AG09309 (cell line): Measurements from ENCODE around the gene SNRNP35.
"Not testable (repeated sequence)": the region's sequence is repeated elsewhere in the genome, so short reads cannot be mapped to it uniquely, and the experiment has no call there.

Experiments used
- DNase-seq: peaks from one replicate; pipeline ENCODE4 v3.0.0-alpha.2; 2010; ENCODE audit warnings: low read depth
- H3K4me3 ChIP-seq: 2 replicates; pipeline ENCODE4 v1.5.1; 2011; ENCODE audit warnings: mild to moderate bottlenecking, low read depth, low read length, moderate library complexity; ENCODE audit not compliant: control insufficient read depth
- TF ChIP-seq, protein P1 (sequence below): IDR thresholded peaks from 2 replicates; pipeline ENCODE4 v1.5.1; 2011; ENCODE audit warnings: mild to moderate bottlenecking, low read depth, low read length, inconsistent platforms; ENCODE audit not compliant: insufficient read depth, control insufficient read depth; ENCODE audit errors: missing control alignments

SNRNP35 gene

DNA sequence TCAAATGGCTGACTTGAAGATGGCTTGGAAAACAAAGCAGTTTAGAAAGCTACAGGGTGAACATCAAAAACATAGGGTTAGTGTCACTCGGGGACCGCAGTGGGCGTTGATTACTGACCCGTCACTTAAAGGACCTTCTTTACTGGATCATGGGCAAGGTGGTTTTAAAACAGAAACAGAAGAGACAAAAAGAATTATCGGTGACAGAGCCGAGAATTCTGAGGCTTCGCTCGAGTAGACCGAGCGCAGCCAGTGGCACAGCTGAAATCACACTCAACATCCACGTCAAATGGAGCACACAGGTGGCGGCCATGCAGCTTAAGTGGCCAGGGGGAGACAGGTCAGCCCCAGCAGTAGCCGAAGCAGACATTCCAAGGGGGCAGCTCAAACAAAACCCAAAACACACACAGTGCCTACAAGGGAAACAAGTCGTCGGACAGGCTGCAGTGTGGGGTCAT lies 17.3 kb downstream of the SNRNP35 start:
- TF ChIP-seq, protein P1, sequence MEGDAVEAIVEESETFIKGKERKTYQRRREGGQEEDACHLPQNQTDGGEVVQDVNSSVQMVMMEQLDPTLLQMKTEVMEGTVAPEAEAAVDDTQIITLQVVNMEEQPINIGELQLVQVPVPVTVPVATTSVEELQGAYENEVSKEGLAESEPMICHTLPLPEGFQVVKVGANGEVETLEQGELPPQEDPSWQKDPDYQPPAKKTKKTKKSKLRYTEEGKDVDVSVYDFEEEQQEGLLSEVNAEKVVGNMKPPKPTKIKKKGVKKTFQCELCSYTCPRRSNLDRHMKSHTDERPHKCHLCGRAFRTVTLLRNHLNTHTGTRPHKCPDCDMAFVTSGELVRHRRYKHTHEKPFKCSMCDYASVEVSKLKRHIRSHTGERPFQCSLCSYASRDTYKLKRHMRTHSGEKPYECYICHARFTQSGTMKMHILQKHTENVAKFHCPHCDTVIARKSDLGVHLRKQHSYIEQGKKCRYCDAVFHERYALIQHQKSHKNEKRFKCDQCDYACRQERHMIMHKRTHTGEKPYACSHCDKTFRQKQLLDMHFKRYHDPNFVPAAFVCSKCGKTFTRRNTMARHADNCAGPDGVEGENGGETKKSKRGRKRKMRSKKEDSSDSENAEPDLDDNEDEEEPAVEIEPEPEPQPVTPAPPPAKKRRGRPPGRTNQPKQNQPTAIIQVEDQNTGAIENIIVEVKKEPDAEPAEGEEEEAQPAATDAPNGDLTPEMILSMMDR = no peak
- H3K4me3 ChIP-seq = no peak overlapping the region
- no peak for DNase-seq

DNA sequence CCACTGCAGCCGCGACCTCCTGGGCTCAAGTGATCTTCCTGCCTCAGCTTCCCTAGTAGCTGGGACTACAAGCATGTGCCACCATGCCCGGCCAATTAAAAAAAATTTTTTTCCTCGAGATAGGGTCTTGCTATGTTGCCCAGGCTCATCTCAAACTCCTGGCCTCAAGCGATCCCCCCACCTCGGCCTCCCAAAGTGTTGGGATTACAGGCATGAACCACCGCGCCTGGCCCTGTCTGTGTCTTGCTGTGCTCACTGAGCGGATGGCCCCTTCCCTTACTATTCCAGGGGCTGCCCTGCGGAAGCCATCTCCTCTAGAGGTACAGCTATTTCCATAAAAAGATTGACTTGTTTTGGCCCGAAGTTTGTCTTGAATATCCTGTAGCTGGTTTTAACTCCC lies 20.1 kb downstream of the SNRNP35 start:
- no peak for DNase-seq
- TF ChIP-seq, protein P1 = no peak
- no peak overlapping the region for H3K4me3 ChIP-seq

DNA sequence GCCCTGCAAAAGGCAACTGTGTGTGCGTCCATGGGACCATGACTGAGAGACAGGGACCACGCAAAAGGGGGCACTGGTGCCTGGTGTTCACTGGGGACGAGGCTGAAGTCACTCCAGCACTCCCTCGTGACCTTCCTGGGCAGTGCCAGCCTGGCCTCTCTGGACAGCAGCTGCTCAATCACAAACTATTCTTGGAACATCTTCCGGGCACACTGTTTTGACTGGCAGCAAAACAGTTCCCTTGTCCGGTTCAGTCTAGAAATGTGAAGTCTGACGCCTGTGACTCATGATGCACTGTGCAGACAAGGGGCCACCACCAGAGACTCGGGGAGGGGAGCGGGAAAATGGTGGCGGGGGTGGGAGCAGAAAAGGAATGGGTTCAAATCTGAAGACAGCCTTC lies 20.8 kb downstream of the SNRNP35 start:
- TF ChIP-seq, protein P1 = no peak
- DNase-seq = no peak
- H3K4me3 ChIP-seq = no peak overlapping the region

DNA sequence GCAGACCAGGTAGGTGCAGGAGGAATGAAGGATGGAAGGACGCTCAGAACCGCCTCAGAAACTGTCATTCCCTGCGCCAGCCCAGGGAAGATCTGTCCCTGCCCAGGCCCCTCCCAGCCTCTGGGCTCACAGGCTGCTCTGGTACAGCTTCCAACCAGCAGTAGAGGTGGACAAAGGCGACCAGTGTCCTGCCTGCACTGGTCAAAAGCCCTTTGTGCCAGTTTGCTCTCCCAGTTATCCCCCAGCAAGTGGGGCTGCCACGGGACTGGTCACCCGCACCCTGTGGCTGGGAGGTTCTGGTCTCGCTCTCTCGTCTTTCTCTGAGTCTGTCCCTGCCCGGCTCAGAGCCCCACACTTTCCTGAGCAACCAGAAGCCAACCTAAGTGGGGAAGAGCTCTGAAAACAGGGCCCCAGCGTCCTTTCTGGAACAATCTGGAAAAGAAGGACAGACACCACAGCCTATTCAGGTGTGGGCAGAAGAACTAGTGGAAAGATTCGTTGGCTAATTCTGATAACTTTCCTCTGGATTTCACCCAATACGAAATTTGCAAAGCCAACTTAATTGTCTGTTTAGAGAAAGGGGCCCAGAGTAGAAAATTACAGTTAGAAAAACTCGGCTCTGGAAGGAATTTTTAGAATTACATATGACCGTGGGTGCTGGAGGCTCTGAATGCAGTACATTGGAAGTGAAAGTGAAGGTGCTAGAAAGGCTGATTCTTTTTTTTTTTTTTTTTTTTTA lies 21.7 kb downstream of the SNRNP35 start:
- TF ChIP-seq, protein P1 = no peak
- no peak overlapping the region for H3K4me3 ChIP-seq
- DNase-seq = no peak

DNA sequence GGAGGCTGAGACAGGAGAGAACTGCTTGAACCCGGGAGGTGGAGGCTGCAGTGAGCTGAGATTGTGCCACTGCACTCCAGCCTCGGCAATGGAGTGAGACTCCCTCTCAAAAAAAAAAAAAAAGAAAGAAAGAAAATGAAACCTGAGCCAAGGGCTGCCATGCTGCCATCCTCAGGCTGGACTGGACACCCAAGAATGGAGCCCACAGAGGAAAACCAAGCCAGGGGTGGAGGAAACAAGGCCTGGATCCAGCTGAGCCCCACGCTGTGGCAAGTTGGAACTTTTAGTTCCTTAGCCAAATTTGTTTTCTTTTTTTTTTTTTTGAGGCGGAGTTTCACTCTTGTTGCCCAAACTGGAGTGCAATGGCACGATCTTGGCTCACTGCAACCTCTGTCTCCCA lies 23.3 kb downstream of the SNRNP35 start:
- H3K4me3 ChIP-seq, DNase-seq: not testable (repeated sequence)

DNA sequence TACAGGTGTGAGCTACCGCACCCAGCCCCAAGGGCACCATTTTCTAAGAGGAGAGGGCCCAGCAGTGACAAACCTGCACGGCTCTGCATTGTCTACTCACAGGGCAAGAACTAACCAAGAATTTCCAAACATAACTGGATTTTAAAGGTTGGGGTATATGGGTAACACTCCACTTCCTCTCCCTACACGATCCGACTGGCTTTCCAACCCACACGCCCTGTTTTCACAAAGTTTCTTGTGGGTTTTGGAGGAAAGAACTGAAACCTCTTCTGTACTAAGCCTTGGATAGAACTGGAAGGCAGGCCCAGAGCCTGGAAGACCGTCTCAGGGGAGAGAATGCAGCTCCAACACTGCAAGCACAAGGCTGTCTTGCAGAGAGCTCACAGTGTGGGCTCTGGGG lies 24.9 kb downstream of the SNRNP35 start:
- TF ChIP-seq, protein P1 = no peak
- DNase-seq = no peak
- H3K4me3 ChIP-seq = no peak overlapping the region

DNA sequence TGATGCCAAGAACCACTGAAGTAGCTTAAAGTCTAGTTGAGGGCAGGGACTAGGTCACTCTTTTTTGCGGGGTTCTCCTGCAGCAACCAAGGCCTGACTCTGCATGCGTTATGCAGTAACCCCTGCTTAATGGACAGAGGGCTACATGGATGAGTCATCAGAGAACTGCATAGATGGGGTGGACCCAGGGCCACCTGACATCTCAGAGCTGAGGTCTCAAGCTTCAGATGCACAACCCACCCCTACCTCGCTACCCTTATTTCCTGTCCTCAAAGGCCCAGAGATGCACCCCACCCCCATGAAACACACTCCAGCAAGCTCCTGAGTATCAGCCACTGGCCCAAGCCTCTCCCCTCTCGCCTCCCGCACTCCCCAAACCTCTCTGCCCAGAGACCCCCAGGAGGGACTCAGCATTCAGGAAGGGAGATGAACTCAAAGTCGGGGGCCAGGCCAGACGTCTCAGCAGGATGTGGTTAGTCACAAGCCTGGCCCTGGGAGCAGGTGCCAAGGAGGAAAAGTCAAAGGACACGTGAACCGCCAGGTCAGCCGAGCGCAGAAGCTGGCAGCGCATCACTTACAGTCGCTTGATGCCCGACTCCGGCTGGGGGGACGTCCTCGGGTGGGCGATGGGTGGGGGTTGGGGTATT lies 25.8 kb downstream of the SNRNP35 start:
- no peak for DNase-seq
- H3K4me3 ChIP-seq = no peak overlapping the region
- TF ChIP-seq, protein P1 = no peak
